Stimulated activated CD8-positive, alpha-beta memory T cell treated with anti-CD3 and anti-CD28 coated beads, Interleukin-7, amount 100 ng/mL, for 4 hours (primary cell): Measurements from ENCODE around the gene EN2.

Experiments used
- DNase-seq, 2 donors: peaks; one replicate each; pipeline ENCODE4 v3.0.0-alpha.2; 2020; ENCODE audit warnings: low read depth in 2 of 2

EN2 gene

DNA sequence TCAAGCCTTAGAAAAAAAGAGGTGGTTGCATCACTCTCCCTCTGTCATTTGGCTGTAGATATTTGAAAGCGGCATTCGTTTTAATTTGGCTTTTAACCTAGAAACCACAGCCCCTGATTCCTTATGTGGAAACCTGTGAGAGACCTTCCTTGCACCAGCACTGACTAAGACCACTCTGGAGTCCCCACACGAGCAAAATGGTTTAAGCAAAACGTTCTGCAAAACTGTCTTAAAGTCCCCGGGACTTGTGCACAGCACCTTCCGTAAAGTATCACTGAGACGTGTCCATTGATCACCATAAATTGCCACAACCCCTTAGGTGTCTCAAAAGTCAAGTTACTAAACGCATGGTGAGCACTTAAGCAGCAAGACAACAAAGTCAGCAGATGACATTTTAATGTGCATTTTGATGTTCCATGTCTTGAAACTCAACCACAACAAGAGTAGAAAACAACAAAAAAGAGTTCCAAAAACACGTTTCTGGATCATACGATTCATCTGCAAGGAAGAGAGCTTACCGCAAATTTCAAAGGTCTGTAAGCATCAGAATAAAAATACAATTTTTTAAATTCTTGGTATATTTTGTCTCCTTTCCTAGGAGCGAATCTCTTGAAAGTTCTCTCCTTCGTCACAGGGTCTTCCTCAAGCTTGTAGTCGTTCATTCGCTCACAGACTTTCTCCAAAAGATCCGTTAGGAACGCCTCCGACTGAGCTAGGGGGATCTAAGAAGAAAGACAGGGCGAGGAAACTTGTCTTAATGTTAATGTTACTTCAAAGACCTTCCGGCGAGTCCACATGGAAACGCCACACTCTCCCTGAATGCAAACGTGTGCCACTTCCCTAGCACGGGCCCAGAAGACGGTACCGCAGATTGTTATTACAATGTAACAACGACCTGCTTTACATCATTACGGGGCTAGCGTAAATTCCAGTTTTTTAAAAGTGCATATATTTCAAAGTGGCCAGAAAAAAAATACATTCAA is 50.7 kb downstream of the EN2 start:
- no peak for DNase-seq

DNA sequence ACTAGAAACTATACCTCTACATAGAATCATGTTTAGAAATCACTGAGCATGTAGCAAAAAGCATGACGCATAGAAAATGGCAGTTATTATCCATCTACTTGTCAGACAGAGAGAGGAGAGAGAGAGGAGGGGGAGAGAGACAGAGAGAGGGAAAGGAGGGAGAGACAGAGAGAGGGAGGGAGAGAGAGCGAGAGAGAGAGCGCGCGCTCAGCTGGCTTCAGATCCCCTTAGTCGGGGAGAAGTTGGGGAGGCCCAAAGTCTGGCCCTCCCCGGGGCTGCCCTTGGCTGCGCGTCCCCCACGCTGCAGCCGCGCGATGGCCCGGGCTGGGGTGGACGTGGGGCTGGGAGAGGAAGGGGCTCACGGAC is 51.4 kb downstream of the EN2 start:
- no peak for DNase-seq

DNA sequence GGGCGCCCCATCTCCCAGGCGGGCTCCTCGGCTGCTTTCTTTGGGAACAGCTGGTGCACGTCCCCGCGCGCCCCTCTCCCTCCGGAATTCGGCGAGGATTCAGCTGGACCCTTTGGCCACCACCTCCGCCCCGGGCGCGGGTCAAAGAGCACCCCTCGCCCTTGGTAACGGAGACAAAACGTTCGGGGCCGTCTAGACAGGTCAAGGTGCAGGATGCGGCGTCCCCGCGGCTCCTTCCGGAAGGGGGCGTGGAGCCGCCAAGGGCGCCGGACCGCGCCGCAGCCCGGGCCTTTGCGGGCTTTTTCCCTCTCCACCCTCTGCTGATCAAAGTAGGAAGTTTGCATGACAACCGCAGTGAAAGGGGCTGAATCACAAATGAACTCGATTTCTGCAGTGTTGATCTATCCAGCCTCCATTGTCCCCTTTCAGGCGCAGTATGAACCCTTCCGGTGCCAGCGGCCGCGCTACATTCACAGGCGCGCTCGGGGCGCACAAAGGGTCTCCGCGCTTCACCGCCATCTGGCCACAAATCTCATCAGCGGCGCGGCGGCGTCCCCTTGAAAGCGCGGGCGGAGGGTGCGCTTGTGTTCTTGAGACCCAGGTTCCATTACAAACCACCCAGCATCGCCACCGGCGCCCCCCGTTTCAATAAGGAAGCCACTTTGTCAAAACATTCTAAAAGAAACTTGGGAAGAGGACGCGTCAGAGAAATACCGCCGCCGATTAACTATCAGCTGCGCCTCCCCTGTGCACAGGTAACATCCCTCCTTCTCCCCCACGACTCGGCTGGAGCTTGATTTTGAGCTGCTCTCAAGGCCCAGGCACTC is 52.0 kb downstream of the EN2 start:
- no peak for DNase-seq

DNA sequence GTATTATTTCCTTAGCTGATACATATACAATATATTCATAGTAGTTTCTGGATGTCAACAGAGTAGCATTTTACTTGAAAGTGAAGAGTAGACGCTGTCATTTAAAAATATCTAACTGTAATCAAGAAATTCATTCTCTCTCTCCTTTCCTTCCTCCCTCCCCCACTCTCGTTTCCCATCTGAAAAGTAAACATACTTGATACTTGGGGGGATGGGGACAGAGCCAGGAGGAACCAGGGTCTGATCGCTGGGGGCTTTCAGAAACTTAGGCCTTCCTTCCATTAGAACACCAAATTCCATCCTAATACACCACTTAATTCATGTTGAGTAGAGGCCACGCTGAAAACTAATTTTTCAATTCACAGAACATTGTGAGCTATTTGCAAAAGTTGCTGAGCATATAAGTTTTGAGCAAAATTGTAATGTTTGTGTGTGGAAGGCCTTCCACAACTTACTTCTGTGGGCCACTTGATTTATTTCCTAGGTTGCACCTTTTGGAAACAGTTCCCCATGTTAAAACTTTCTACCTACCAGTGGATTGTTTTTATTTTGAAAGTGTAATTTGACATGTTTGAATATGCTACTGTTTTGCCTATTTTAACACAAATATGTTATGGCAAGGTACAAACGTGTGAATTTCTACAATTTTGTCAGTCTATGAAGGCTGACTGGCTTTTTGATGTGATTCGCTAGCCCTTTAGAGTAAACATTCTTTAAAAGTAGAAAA is 53.2 kb downstream of the EN2 start:
- no peak for DNase-seq

DNA sequence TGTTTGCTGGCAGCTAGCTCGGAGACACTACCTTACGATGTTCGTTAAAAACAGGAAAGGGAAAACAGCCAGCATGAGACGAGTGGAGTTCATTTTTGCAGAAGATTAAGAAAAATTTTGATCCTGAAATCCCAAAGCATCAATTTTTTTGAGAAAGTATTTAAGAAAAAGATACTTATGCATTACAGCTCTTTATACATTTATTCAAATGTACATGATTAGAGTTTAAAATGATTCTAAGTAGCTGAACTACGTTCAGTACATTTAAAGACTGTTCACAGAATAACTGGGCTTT is 53.7 kb downstream of the EN2 start:
- DNase-seq = no peak

DNA sequence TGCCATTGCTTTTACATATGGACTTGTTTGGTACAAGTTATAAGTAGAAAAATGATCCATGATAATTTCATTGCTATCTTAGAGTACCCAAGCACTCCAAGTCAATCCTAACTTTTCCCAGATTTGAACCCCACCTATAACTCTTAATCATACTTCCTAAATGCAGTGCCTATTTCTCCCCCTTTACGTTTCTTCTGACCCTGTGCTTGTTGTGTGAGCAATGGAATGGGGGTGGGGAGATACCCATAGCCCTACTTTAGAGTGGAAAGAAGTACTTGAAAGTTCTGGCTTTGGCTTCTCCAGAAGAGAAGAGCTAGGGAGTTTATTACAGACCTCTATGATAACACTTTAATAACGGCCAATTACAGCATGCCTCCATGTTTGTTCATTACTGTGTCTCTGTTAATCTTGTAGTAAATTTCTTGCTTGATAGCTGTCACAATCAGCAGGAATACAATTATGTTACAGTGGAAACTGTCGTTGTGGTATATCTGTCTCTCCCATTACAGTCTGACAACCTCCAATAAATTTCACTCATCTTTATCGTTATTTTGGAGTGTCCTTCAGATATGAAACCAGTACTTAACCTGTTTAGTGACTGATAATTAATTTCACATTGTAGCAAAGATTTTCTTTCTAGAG is 54.4 kb downstream of the EN2 start:
- no peak for DNase-seq

- no peak for DNase-seq
Measured at GRCh38 chr7:155513543-155514285, 55.8 kb downstream of the EN2 start.

DNA sequence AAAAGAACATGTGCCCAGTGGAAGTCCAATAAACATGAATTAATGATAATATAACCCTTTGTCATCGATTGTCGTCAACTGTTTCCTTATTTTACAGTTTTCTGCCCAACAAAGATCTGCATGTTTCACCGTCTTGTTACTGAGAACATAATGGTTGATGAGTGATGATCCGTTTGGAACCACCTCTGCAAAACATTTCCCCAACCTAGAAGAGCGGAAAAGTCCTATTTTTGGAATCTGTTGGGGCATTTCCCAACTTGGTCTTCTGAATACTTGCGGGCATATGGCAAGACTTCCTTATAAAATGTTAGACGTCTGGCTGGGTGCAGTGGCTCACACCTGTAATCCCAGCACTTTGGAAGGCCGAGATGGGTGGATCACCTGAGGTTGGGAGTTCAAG is 56.4 kb downstream of the EN2 start:
- no peak for DNase-seq
